Kasumi-1 (cell line): ENCODE data around the gene RIC8B.
A peak's percentile ranks its signal among the peaks of the same experiment; 100 is the strongest.
"Not testable (repeated sequence)": the region's sequence is repeated elsewhere in the genome, so short reads cannot be mapped to it uniquely, and the experiment has no call there.

Source experiments
- DNase-seq, 2 experiments: peaks; one replicate each; lab custom pipeline; 2025; lab: John Stamatoyannopoulos, UW

The RIC8B gene

GRCh38 chr12:106902053-106902452, 127.6 kb downstream of the RIC8B start:
- DNase-seq, result no peak

- DNase-seq, result no peak
Observed at GRCh38 chr12:106903241-106903945, 128.9 kb downstream of the RIC8B start.

- no peak for DNase-seq
Observed at GRCh38 chr12:106906715-106907114, 132.2 kb downstream of the RIC8B start.

GRCh38 chr12:106907411-106907810, 132.9 kb downstream of the RIC8B start:
- DNase-seq, result no peak

GRCh38 chr12:106907846-106908245, 133.4 kb downstream of the RIC8B start:
- DNase-seq, result no peak

GRCh38 chr12:106908561-106908960, 134.1 kb downstream of the RIC8B start:
- DNase-seq, result no peak

- peak; percentile 91 to 95 for DNase-seq
Observed at GRCh38 chr12:106910202-106910601, 135.7 kb downstream of the RIC8B start.

GRCh38 chr12:106911581-106911980, 137.1 kb downstream of the RIC8B start:
- no peak for DNase-seq

GRCh38 chr12:106913456-106913855, 139.0 kb downstream of the RIC8B start:
- DNase-seq, result no peak

GRCh38 chr12:106914796-106915634, 140.5 kb downstream of the RIC8B start:
- no peak for DNase-seq

GRCh38 chr12:106915635-106916026, 141.1 kb downstream of the RIC8B start:
- no peak for DNase-seq

- no peak for DNase-seq
Observed at GRCh38 chr12:106917503-106917902, 143.0 kb downstream of the RIC8B start.

- DNase-seq, result peak; percentile 43 to 47
Observed at GRCh38 chr12:106918746-106919145, 144.3 kb downstream of the RIC8B start.

- peak; percentile 33 to 60 for DNase-seq
Observed at GRCh38 chr12:106919910-106920544, 145.5 kb downstream of the RIC8B start.

- not testable (repeated sequence) for DNase-seq
Observed at GRCh38 chr12:106921976-106922375, 147.5 kb downstream of the RIC8B start.

GRCh38 chr12:106923594-106923993, 149.1 kb downstream of the RIC8B start:
- not testable (repeated sequence) for DNase-seq

GRCh38 chr12:106924268-106924861, 149.9 kb downstream of the RIC8B start:
- DNase-seq, result no peak

- DNase-seq, result no peak
Observed at GRCh38 chr12:106926657-106927056, 152.2 kb downstream of the RIC8B start.

GRCh38 chr12:106934277-106934676, 159.8 kb downstream of the RIC8B start:
- DNase-seq, result no peak
